Mesendoderm (in vitro differentiated cells): Measurements from ENCODE around the gene HOXC5.

Experiments used
- DNase-seq: peaks from one replicate; pipeline ENCODE4 v3.0.0; 2013
- H2AK5ac ChIP-seq: 2 replicates; pipeline ENCODE4 v1.6.1; 2013; ENCODE audit warnings: low read length, inconsistent platforms
- H2BK120ac ChIP-seq: 2 replicates; pipeline ENCODE4 v1.6.1; 2013; ENCODE audit warnings: low read depth, mild to moderate bottlenecking, low read length, moderate library complexity, mixed read lengths
- H2BK15ac ChIP-seq: replicated peaks from 2 replicates; pipeline ENCODE4 v1.6.1; 2013; ENCODE audit warnings: low read depth, mild to moderate bottlenecking, moderate library complexity
- H2BK5ac ChIP-seq: 2 replicates; pipeline ENCODE4 v1.6.1; 2013; ENCODE audit warnings: low read length, inconsistent platforms
- H3K18ac ChIP-seq: 2 replicates; pipeline ENCODE4 v1.6.1; 2013; ENCODE audit warnings: mild to moderate bottlenecking, low read length, mixed read lengths
- H3K23ac ChIP-seq: one replicate; pipeline ENCODE4 v1.6.1; 2013; ENCODE audit warnings: low read length
- H3K27ac ChIP-seq: 2 replicates; pipeline ENCODE4 v1.5.1; 2013; ENCODE audit warnings: low read depth, mild to moderate bottlenecking, inconsistent platforms, low read length, moderate library complexity
- H3K27me3 ChIP-seq: 2 replicates; pipeline ENCODE4 v1.6.1; 2013; ENCODE audit warnings: low read length, control low read depth, mild to moderate bottlenecking, inconsistent platforms; ENCODE audit not compliant: insufficient read depth, poor library complexity
- H3K36me3 ChIP-seq: 2 replicates; pipeline ENCODE4 v1.6.1; 2013; ENCODE audit warnings: low read length, inconsistent platforms; ENCODE audit not compliant: control insufficient read depth, insufficient read depth
- H3K4ac ChIP-seq: one replicate; pipeline ENCODE4 v1.6.1; 2013; ENCODE audit warnings: low read depth, mild to moderate bottlenecking, low read length, moderate library complexity
- H3K4me1 ChIP-seq: 2 replicates; pipeline ENCODE4 v1.6.1; 2013; ENCODE audit warnings: low read depth, low read length, inconsistent platforms; ENCODE audit not compliant: control insufficient read depth
- H3K4me2 ChIP-seq: 2 replicates; pipeline ENCODE4 v1.6.1; 2013; ENCODE audit warnings: low read length
- H3K4me3 ChIP-seq: 2 replicates; pipeline ENCODE4 v1.5.1; 2013; ENCODE audit warnings: mild to moderate bottlenecking, low read length
- H3K56ac ChIP-seq: one replicate; pipeline ENCODE4 v1.6.1; 2013; ENCODE audit warnings: low read length
- H3K79me1 ChIP-seq: 2 replicates; pipeline ENCODE4 v1.6.1; 2013; ENCODE audit warnings: low read length, inconsistent platforms
- H3K79me2 ChIP-seq: 2 replicates; pipeline ENCODE4 v1.6.1; 2013; ENCODE audit warnings: mild to moderate bottlenecking, low read length; ENCODE audit not compliant: control insufficient read depth, insufficient read depth
- H3K9ac ChIP-seq: 2 replicates; pipeline ENCODE4 v1.6.1; 2013; ENCODE audit warnings: low read length, inconsistent platforms
- H4K5ac ChIP-seq: one replicate; pipeline ENCODE4 v1.6.1; 2013; ENCODE audit warnings: low read length
- H4K8ac ChIP-seq: one replicate; pipeline ENCODE4 v1.6.1; 2013; ENCODE audit warnings: low read depth, mild to moderate bottlenecking, control low read depth, low read length, moderate library complexity
- WGBS: extraction: QIAGEN DNeasy Blood & Tissue Kit; methylation state at CpG from one replicate; pipeline ENCODE4 v1.1.7; 2013; ENCODE audit warnings: low lambda C conversion rate, missing lambda C conversion rate; ENCODE audit not compliant: insufficient coverage; ENCODE audit errors: extremely low coverage; 5-methylcytosine and 5-hydroxymethylcytosine counted together

The HOXC5 gene

DNA sequence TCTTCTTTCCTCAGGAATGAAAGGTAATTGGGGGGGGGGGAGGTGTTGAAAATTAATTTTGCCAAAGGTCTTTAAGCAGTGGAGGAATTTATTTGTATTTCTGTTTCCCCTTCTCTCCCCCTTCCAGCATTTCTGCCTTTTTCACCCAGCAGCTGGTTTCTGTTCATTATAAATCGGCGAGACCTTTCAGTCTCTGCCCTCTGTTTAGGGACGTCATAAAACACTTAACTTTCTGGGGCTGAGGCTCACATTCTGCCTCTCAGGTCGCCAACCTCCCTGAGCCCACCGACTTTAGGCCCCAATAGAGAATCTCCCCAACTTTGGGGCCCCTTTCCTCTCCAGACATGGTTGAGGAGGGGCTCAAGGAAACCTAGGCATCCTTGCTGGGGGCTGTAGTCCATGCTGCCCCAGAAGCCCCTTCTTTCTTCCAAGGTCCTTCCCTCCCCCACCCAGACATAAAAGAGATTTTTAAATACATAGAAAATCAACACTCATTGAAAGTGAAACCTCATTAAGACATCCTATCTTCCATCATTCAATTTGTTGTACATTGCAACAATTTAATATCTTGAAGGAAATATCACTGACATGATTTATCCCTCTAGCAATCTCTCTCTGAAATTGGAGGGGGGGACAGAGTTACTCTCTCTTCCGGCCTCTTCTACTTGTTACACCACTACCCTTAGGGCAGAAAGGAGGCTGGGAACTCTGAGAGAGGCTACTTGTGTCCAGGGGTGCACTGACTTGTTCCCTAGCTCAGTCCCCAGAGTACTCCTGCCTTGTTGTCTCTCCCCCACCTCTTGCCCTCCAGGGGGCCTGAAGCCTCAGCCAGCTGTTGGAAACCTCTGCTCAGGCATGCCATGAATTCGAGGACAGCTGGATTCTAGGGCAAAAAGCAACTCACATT lies 7.1 kb upstream of the HOXC5 start:
- H3K4me3 ChIP-seq = no peak overlapping the region
- H4K5ac ChIP-seq = no peak overlapping the region
- no peak overlapping the region for H3K27ac ChIP-seq
- H3K23ac ChIP-seq = no peak overlapping the region
- no peak overlapping the region for H3K4me2 ChIP-seq
- no peaks in the 10 kb centered on the region for H3K4me1 ChIP-seq
- no peak overlapping the region for H2BK120ac ChIP-seq
- WGBS = no CpG with 5 or more reads among the region's 7 CpGs
- no peaks in the 10 kb centered on the region for H3K79me2 ChIP-seq
- H3K4ac ChIP-seq = no peak overlapping the region
- H3K27me3 ChIP-seq = peaks cover 92% of the 10 kb centered on the region
- H4K8ac ChIP-seq = no peak overlapping the region
- no peak for DNase-seq
- H3K56ac ChIP-seq = no peak overlapping the region
- H3K79me1 ChIP-seq = no peaks in the 10 kb centered on the region
- H3K36me3 ChIP-seq = no peaks in the 10 kb centered on the region
- no peak overlapping the region for H3K9ac ChIP-seq
- no peak overlapping the region for H3K18ac ChIP-seq
- no peak overlapping the region for H2BK5ac ChIP-seq
- H2AK5ac ChIP-seq = no peak overlapping the region
- H2BK15ac ChIP-seq = no peak overlapping the region

DNA sequence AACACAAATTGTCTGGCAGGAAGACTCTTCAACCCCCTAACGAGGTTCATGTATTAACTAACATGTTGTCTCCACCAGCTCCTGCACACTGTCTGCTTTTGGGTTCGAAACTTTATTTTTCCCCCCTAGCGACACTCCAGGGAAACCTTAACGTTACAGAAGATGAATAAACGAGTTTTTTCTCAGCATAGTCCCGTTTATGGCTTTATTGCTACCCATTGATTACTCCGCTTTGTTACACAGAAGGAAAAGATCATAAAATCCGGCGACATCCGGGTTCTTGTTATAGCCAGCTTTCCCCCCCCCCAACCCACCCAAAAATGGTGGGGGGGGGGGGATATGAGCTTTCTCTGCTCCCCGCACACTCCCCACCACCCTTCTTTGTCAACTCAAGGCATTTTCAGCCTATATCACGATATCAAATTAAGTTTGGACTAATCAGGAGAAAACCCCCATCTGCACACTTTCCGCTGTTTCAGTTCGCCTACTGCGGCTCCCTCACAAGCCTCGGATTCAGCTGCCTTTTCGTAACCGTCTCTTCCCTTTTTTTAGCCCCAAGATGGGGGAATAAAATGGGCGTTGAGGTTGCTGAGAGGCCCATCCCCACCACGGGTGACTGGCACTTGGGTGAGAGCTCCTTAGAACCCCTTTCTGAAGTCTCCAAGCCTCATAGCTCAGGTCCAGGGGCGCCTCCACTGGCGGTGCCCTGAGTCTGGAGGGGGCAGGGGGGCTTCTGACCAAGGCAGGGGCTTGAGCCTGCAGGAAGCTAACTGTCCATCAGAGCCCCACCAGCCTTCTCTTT lies 6.0 kb upstream of the HOXC5 start:
- no peak for DNase-seq
- no CpG with 5 or more reads among the region's 22 CpGs for WGBS
- H2AK5ac ChIP-seq = no peak overlapping the region

DNA sequence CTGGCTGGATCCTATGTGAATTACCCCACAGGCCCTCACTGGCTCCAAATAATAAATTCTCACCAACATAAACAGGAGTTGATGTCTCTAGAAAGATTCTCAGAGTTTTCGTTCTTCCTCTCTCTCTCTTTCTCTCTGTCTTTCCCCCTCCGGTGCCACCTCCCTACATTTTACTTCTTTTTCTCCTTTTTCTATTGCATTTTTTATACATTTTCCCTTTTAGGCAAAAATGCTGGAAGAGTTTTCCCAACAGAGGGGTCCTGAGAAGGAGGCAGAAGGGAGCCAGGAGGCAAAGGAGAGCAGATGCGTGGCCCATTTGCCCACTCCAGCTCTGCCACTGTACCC lies 5.4 kb upstream of the HOXC5 start:
- Histone ChIP-seq H2BK5ac (no peak overlapping the region), H3K23ac (no peak overlapping the region), H3K4me3 (no peak overlapping the region), H2BK120ac (no peak overlapping the region), H2BK15ac (no peak overlapping the region), H3K27ac (no peak overlapping the region), H3K4me2 (no peak overlapping the region), H3K79me2 (no peaks in the 10 kb centered on the region), H3K27me3 (peaks cover 94% of the 10 kb centered on the region), H3K56ac (no peak overlapping the region), H3K4me1 (no peaks in the 10 kb centered on the region), H3K79me1 (no peaks in the 10 kb centered on the region), H3K9ac (no peak overlapping the region), H3K18ac (no peak overlapping the region), H3K4ac (no peak overlapping the region), H2AK5ac (no peak overlapping the region), H3K36me3 (no peaks in the 10 kb centered on the region), H4K8ac (no peak overlapping the region), H4K5ac (no peak overlapping the region)
- no peak for DNase-seq
- WGBS = 100% methylated on average over 1 of the region's 3 CpGs

More for the DNA sequence above, 6.0 kb upstream of the HOXC5 start:
- Histone ChIP-seq H3K23ac (no peak overlapping the region), H4K8ac (no peak overlapping the region), H4K5ac (no peak overlapping the region), H3K4ac (no peak overlapping the region), H3K79me2 (no peaks in the 10 kb centered on the region), H3K56ac (no peak overlapping the region), H3K36me3 (no peaks in the 10 kb centered on the region), H3K18ac (no peak overlapping the region), H3K9ac (no peak overlapping the region), H3K4me1 (no peaks in the 10 kb centered on the region), H3K4me2 (no peak overlapping the region), H3K27ac (no peak overlapping the region), H2BK120ac (no peak overlapping the region), H3K79me1 (no peaks in the 10 kb centered on the region), H2BK5ac (no peak overlapping the region), H3K4me3 (no peak overlapping the region), H3K27me3 (peaks cover 92% of the 10 kb centered on the region), H2BK15ac (no peak overlapping the region)

DNA sequence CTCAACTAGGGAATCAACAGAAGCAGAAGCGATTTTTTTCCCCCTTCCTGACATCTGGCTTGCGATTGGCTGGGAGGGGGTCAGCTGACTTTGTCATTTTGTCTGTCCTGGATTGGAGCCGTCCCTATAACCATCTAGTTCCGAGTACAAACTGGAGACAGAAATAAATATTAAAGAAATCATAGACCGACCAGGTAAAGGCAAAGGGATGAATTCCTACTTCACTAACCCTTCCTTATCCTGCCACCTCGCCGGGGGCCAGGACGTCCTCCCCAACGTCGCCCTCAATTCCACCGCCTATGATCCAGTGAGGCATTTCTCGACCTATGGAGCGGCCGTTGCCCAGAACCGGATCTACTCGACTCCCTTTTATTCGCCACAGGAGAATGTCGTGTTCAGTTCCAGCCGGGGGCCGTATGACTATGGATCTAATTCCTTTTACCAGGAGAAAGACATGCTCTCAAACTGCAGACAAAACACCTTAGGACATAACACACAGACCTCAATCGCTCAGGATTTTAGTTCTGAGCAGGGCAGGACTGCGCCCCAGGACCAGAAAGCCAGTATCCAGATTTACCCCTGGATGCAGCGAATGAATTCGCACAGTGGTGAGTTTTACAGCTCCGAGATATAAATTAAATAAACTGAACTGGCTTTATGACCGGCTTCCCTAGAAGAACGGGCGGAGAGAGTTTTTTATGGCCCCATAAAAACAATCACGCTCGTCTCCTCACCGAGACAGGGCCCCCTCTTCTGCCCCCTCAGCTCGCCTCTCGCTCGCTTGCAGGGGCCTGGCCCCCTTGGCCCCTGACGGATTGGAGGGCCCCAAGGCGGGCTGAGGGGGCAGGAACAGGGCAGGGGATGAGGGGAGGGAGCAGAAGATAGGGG lies 4.3 kb upstream of the HOXC5 start, which contains the start of gene HOXC6:
Gene HOXC6, plus strand, starts transcription at position 127 of the 888 bp plus-strand sequence. Its CDS starts 82 bp downstream, at position 209.
- Histone ChIP-seq H3K9ac (no peak within 1 kb of the TSS), H3K36me3 (no peaks in the 10 kb centered on the region), H3K4me3 (no peak within 1 kb of the TSS), H2BK120ac (no peak within 1 kb of the TSS), H3K27ac (no peak within 1 kb of the TSS), H3K4ac (no peak within 1 kb of the TSS), H3K27me3 (peaks cover 92% of the 10 kb centered on the region), H4K8ac (no peak within 1 kb of the TSS), H3K23ac (no peak within 1 kb of the TSS), H2BK5ac (no peak within 1 kb of the TSS), H3K79me1 (no peaks in the 10 kb centered on the region), H3K4me1 (no peaks in the 10 kb centered on the region), H2AK5ac (no peak within 1 kb of the TSS), H3K56ac (no peak within 1 kb of the TSS), H3K18ac (no peak within 1 kb of the TSS), H2BK15ac (no peak within 1 kb of the TSS), H3K79me2 (no peaks in the 10 kb centered on the region), H4K5ac (no peak within 1 kb of the TSS), H3K4me2 (no peak within 1 kb of the TSS)
- no CpG with 5 or more reads among the region's 36 CpGs for WGBS
- DNase-seq = no peak

DNA sequence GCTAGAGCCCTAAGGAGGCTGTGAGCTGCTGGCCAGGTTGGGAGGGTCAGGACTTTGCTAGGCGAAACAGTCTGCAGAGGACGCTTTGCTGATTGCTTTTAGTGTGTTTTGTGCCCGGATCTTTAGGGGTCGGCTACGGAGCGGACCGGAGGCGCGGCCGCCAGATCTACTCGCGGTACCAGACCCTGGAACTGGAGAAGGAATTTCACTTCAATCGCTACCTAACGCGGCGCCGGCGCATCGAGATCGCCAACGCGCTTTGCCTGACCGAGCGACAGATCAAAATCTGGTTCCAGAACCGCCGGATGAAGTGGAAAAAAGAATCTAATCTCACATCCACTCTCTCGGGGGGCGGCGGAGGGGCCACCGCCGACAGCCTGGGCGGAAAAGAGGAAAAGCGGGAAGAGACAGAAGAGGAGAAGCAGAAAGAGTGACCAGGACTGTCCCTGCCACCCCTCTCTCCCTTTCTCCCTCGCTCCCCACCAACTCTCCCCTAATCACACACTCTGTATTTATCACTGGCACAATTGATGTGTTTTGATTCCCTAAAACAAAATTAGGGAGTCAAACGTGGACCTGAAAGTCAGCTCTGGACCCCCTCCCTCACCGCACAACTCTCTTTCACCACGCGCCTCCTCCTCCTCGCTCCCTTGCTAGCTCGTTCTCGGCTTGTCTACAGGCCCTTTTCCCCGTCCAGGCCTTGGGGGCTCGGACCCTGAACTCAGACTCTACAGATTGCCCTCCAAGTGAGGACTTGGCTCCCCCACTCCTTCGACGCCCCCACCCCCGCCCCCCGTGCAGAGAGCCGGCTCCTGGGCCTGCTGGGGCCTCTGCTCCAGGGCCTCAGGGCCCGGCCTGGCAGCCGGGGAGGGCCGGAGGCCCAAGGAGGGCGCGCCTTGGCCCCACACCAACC lies 3.1 kb upstream of the HOXC5 start:
- Histone ChIP-seq H3K79me1 (no peaks in the 10 kb centered on the region), H4K5ac (no peak overlapping the region), H2BK120ac (no peak overlapping the region), H3K4me1 (no peaks in the 10 kb centered on the region), H3K4me3 (no peak overlapping the region), H3K23ac (no peak overlapping the region), H3K4ac (no peak overlapping the region), H3K4me2 (peak overlapping the region; percentile 36), H3K18ac (no peak overlapping the region), H3K27ac (no peak overlapping the region), H2BK5ac (no peak overlapping the region), H2AK5ac (no peak overlapping the region), H3K56ac (peak overlapping the region; percentile 34), H3K79me2 (no peaks in the 10 kb centered on the region), H3K27me3 (peaks cover 86% of the 10 kb centered on the region), H4K8ac (no peak overlapping the region), H3K9ac (peak overlapping the region; percentile 19), H2BK15ac (no peak overlapping the region), H3K36me3 (no peaks in the 10 kb centered on the region)
- DNase-seq = peak; percentile 49
- WGBS = no CpG with 5 or more reads among the region's 53 CpGs
